GM12872 (cell line): ENCODE results near the gene TLE6.

ENCODE experiments used
- TF ChIP-seq, protein P1 (sequence below): IDR thresholded peaks from 3 replicates; pipeline ENCODE4 v1.5.1; 2011; ENCODE audit warnings: low read depth, mild to moderate bottlenecking, low read length, moderate library complexity; ENCODE audit not compliant: insufficient read depth

Gene TLE6

DNA sequence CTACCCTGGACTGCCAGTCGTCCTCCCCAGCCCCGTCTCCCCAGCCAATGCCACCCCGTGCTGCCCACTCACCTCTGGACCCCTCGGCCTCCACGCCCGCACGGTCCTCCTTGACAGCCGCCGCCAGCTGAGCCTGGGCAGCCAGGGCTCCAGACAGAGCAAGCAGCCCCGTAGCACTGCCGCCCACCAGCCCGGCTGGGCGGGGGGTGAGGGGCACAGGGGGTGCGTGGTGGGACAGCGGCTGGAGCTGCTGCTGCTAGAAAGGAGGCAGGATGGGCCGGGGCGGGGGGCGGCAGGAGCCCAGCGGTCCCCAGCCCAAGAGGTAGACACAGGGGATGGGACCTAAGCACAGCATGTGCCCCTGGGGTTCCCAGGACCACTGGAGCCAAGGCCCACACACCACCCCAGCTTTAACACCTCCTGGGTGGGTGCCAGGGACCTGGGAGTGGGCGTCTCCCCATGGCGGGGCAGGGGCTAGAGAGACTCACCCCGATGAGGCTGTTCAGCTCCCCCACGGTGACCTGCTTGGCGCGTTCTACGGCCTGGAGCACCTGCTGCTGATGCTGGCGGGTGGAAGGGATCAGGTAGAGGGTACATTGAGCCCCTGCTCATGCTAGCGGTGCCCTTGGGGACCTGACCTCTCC, 42.0 kb downstream of the TLE6 start:
- TF ChIP-seq, protein P1, sequence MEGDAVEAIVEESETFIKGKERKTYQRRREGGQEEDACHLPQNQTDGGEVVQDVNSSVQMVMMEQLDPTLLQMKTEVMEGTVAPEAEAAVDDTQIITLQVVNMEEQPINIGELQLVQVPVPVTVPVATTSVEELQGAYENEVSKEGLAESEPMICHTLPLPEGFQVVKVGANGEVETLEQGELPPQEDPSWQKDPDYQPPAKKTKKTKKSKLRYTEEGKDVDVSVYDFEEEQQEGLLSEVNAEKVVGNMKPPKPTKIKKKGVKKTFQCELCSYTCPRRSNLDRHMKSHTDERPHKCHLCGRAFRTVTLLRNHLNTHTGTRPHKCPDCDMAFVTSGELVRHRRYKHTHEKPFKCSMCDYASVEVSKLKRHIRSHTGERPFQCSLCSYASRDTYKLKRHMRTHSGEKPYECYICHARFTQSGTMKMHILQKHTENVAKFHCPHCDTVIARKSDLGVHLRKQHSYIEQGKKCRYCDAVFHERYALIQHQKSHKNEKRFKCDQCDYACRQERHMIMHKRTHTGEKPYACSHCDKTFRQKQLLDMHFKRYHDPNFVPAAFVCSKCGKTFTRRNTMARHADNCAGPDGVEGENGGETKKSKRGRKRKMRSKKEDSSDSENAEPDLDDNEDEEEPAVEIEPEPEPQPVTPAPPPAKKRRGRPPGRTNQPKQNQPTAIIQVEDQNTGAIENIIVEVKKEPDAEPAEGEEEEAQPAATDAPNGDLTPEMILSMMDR: no peak

DNA sequence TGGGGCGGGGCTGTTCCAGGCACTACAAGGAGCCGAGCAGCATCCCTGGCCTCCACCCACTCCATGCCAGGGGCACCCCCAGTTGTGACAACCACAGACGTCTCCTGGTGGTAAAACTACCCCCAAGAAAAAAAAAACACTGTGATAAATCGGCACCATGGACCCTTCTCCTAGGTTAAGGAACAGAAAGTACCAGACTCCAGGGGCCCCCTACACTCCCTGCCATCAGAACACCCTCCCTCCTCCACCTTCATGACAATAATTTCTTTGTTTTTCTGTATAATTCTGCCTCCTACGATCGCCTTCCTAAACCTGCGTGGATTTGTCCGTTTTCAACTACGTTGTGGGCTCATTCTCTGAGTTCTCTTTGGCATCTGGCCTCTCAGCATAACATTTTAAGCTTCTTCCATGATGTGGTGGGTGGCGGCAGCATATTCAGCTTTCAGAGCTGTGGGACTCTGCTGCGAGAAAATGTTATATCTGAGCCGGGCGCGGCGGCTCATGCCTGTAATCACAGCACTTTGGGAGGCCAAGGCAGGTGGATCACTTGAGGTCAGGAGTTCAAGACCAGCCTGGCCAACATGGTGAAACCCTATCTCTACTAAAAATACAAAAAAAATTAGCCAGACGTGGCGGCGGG, 43.1 kb downstream of the TLE6 start:
- TF ChIP-seq, protein P1: no peak

DNA sequence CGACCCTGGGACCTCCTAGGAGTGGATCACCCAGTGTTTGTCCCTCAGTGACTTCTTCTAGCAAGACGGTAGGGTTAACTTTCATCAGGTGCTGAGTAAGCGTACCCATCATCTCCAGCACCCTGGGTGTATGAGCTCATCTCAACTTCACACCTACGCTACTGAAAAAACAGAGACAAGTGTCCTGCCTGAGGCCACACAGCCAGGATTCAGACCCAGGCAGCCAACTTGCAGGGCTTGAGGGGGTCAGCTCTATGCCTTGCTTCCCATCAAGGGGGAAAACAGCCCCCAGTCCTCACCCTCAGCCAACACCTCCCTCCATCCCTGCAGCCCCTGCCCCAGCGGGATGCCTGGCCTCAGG, 47.1 kb downstream of the TLE6 start:
- TF ChIP-seq, protein P1: no peak

DNA sequence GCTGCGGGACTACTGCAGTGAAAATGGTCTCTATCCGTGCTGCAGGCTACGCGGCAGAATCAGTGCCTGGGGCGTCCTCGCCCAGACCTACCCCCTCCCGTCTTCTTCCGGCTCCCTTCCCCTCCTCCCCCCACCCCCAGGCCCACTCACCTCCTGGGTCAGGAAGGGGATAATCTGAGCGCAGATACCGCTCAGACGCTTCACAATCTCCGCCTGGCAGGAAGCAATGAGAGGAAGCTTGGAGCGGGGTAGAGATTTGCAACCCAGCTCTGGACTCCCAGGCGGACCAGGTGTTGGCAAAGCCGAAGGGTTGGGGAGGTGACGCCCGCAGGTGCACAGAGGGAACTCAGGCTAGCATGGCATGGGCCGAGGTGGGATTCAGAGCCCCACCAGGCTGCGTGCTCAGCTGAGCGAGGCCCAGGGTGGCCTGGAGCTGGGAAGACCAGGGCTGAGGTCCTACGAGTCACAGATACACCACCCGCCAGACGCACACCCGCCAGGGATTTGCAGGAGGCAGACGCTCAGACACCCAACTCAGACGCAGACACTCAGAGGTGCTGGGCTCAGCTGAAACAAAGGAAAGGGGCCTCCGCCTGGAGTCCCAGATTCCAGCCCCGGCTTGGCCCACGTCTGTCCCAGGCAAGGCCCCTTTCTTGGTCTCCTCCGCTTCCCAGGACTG, 47.6 kb downstream of the TLE6 start:
- TF ChIP-seq, protein P1: no peak

DNA sequence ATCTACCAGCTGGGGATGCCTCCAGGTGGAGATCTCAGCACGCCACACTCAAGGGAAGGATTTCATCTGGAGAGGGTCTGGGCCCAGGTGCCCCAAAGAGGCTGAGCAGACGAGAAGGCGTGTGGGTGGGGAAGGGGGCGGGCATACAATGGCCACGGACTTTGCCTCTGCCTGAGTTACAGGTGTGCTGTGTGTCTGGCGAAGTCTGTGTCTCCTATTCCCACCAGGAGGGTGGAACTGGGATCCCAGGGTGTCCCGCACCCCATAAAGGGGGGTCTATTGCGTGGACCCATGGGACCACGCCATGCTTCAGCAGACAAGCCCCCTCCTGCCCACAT, 48.2 kb downstream of the TLE6 start:
- TF ChIP-seq, protein P1: no peak

DNA sequence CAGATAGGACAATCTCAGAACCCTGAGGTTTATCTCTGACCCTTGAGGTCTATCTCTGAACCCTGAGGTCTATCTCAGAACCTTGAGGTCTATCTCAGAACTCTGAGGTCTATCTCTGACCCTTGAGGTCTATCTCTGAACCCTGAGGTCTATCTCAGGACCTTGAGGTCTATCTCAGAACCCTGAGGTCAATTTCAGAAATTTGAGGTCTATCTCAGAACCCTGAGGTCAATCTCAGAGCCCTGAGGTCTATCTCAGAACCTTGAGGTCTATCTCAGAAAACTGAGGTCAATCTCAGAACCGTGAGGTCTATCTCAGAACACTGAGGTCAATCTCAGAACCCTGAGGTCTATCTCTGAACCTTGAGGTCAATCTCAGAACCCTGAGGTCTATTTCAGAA, 49.4 kb downstream of the TLE6 start:
- TF ChIP-seq, protein P1: no peak

DNA sequence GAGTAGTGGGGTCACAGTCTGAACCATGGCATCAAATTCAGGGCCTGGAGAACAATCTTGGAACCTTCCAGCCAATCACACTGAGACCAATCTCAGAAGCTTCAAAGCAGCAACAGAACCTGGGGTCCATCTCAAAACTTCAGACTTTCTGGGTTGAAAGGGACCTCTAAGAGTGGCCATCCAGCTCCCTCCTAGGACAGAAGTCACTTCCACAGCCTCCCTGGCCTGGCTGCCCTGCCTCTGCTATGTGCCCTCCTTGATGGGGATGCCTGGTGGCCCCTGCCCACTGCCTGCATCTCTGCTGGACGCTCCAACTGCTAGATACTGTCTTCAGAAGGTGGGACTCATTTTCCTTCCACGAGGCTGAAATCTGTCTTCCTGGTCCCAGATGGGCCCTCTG, 49.9 kb downstream of the TLE6 start:
- TF ChIP-seq, protein P1: no peak
